ENCODE results near the gene PLB1. TPM values are rescaled to one million over a fixed set of nuclear protein-coding genes. Genes with fewer than 3 reads are reported as not detected.
"Not testable (repeated sequence)": the region's sequence is repeated elsewhere in the genome, so short reads cannot be mapped to it uniquely, and the experiment has no call there.

PLB1 gene
- total RNA-seq, 2 donors from 2014 or later: 1.0 to 12.9 TPM

- intact Hi-C loops (cut with DNase I): no loop called here
- H3K27ac ChIP-seq: peak overlapping the region; percentile 53 to 70 (median 62)
- H3K9me3 ChIP-seq: no peaks in the 10 kb centered on the region
- no peaks in the 10 kb centered on the region for H3K27me3 ChIP-seq
- 87 to 93% methylated on average over 1 of the region's 1 CpG for WGBS, 2 donors
- no peak overlapping the region for H3K4me3 ChIP-seq
- DNase-seq: no peak
- H3K36me3 ChIP-seq (replicated peaks in 1 of 2; ENCODE audit: insufficient read depth in 1 of 2, low read depth in 2 of 2): no peaks in the 10 kb centered on the region
- no peak for ATAC-seq
- TF ChIP-seq CTCF (IDR thresholded peaks at IDR 0.05) (peak in 1 of 7 experiments; percentile 5), POLR2A (IDR thresholded peaks at IDR 0.05) (no peak)
- peaks cover 47% of the 10 kb centered on the region for H3K4me1 ChIP-seq
Measured at GRCh38 chr2:28663359-28663758, 167.5 kb downstream of the PLB1 start.

- H3K27ac ChIP-seq: peak overlapping the region; percentile 44 to 63 (median 57)
- WGBS, 2 donors: 41 to 57% methylated on average over 21 to 22 of the region's 22 CpGs
- TF ChIP-seq CTCF (IDR thresholded peaks at IDR 0.05): no peak
- no peak for TF ChIP-seq POLR2A (IDR thresholded peaks at IDR 0.05)
- H3K9me3 ChIP-seq: no peaks in the 10 kb centered on the region
- no peak overlapping the region for H3K4me3 ChIP-seq
- no peaks in the 10 kb centered on the region for H3K36me3 ChIP-seq (replicated peaks in 1 of 2; ENCODE audit: insufficient read depth in 1 of 2, low read depth in 2 of 2)
- no peaks in the 10 kb centered on the region for H3K27me3 ChIP-seq
- peak; percentile 39 for ATAC-seq
- peaks cover 45% of the 10 kb centered on the region for H3K4me1 ChIP-seq
- intact Hi-C loops (cut with DNase I): no loop called here
- DNase-seq: peak; percentile 39 to 75 (median 58)
Measured at GRCh38 chr2:28664120-28664842, 168.4 kb downstream of the PLB1 start.

- no peaks in the 10 kb centered on the region for H3K27me3 ChIP-seq
- no peaks in the 10 kb centered on the region for H3K9me3 ChIP-seq
- intact Hi-C loops (cut with DNase I): no loop called here
- peaks cover 45% of the 10 kb centered on the region for H3K4me1 ChIP-seq
- no peak overlapping the region for H3K4me3 ChIP-seq
- WGBS, 2 donors: 31 to 33% methylated on average over 8 of the region's 8 CpGs
- peak overlapping the region; percentile 44 to 63 (median 57) for H3K27ac ChIP-seq
- H3K36me3 ChIP-seq (replicated peaks in 1 of 2; ENCODE audit: insufficient read depth in 1 of 2, low read depth in 2 of 2): no peaks in the 10 kb centered on the region
- TF ChIP-seq CTCF (IDR thresholded peaks at IDR 0.05) (no peak), POLR2A (IDR thresholded peaks at IDR 0.05) (peak in 1 of 3 donors; percentile 25)
- ATAC-seq (peak; percentile 60), DNase-seq (peak; percentile 73 to 90 (median 87))
Measured at GRCh38 chr2:28665041-28665704, 169.3 kb downstream of the PLB1 start.

GRCh38 chr2:28665811-28666377, 170.0 kb downstream of the PLB1 start:
- DNase-seq; H3K9me3 ChIP-seq; H3K27ac ChIP-seq; intact Hi-C loops (cut with DNase I); H3K36me3 ChIP-seq (replicated peaks in 1 of 2; ENCODE audit: insufficient read depth in 1 of 2, low read depth in 2 of 2); ATAC-seq; H3K4me3 ChIP-seq; H3K27me3 ChIP-seq: not testable (repeated sequence)
- 81 to 96% methylated on average over 4 of the region's 4 CpGs for WGBS, 2 donors
- peaks cover 40% of the 10 kb centered on the region for H3K4me1 ChIP-seq

- no peaks in the 10 kb centered on the region for H3K27me3 ChIP-seq
- no peak overlapping the region for H3K4me3 ChIP-seq
- DNase-seq: no peak
- WGBS, 2 donors: 82 to 84% methylated on average over 8 of the region's 8 CpGs
- no peaks in the 10 kb centered on the region for H3K9me3 ChIP-seq
- intact Hi-C loops (cut with DNase I): no loop called here
- H3K36me3 ChIP-seq (replicated peaks in 1 of 2; ENCODE audit: insufficient read depth in 1 of 2, low read depth in 2 of 2): no peaks in the 10 kb centered on the region
- no peak for ATAC-seq
- peaks cover 33% of the 10 kb centered on the region for H3K4me1 ChIP-seq
- TF ChIP-seq POLR2A (IDR thresholded peaks at IDR 0.05): no peak
- TF ChIP-seq CTCF (IDR thresholded peaks at IDR 0.05): no peak
- H3K27ac ChIP-seq: no peak overlapping the region
Measured at GRCh38 chr2:28666496-28667184, 170.8 kb downstream of the PLB1 start.
